HEK293 (cell line): Measurements from ENCODE around the gene ADAMTSL5.

Source experiments
- BCL11A ChIP-seq: fragments of 450-650 bp; formaldehyde crosslinking; IDR thresholded peaks from 2 replicates; pipeline ENCODE4 v1.5.1; 2016; ENCODE audit warnings: low read depth, missing biosample characterization, missing genetic modification characterization
- GLI4 ChIP-seq: fragments of 450-650 bp; formaldehyde crosslinking; IDR thresholded peaks from 2 replicates; pipeline ENCODE4 v1.5.1; 2016; ENCODE audit warnings: missing biosample characterization, missing genetic modification characterization
- PATZ1 ChIP-seq: fragments of 450-650 bp; formaldehyde crosslinking; IDR thresholded peaks from 2 replicates; pipeline ENCODE4 v1.5.1; 2016; ENCODE audit warnings: missing biosample characterization, missing genetic modification characterization
- REST ChIP-seq: fragments of 450-650 bp; formaldehyde crosslinking; IDR thresholded peaks from 2 replicates; pipeline ENCODE4 v1.5.1; 2016; ENCODE audit warnings: missing biosample characterization, missing genetic modification characterization
- ZFP37 ChIP-seq: fragments of 450-650 bp; formaldehyde crosslinking; IDR thresholded peaks from 2 replicates; pipeline ENCODE4 v1.5.1; 2016; ENCODE audit warnings: missing biosample characterization, missing genetic modification characterization
- ZNF140 ChIP-seq: fragments of 450-650 bp; formaldehyde crosslinking; IDR thresholded peaks from 2 replicates; pipeline ENCODE4 v1.5.1; 2016; ENCODE audit warnings: missing biosample characterization, missing genetic modification characterization
- ZNF292 ChIP-seq: fragments of 450-650 bp; formaldehyde crosslinking; IDR thresholded peaks from 2 replicates; pipeline ENCODE4 v1.5.1; 2016; ENCODE audit warnings: low read depth, missing biosample characterization, missing genetic modification characterization, borderline replicate concordance
- ZNF555 ChIP-seq: fragments of 450-650 bp; formaldehyde crosslinking; conservative IDR thresholded peaks from 2 replicates; pipeline ENCODE4 v1.5.1; 2017; ENCODE audit warnings: missing biosample characterization, mild to moderate bottlenecking, missing genetic modification characterization, inconsistent platforms
- ZNF561 ChIP-seq: fragments of 450-650 bp; IDR thresholded peaks from 2 replicates; pipeline ENCODE4 v1.5.1; 2018; ENCODE audit warnings: missing biosample characterization, missing genetic modification characterization, borderline replicate concordance
- ZNF580 ChIP-seq: fragments of 450-650 bp; formaldehyde crosslinking; IDR thresholded peaks from 2 replicates; pipeline ENCODE4 v1.5.1; 2016; ENCODE audit warnings: missing biosample characterization, missing genetic modification characterization
- ZNF707 ChIP-seq: fragments of 450-650 bp; formaldehyde crosslinking; IDR thresholded peaks from 2 replicates; pipeline ENCODE4 v1.5.1; 2016; ENCODE audit warnings: missing biosample characterization, missing genetic modification characterization
- ZSCAN23 ChIP-seq: fragments of 450-650 bp; formaldehyde crosslinking; IDR thresholded peaks from 2 replicates; pipeline ENCODE4 v1.5.1; 2016; ENCODE audit warnings: missing biosample characterization, missing genetic modification characterization
- ZSCAN30 ChIP-seq: fragments of 450-650 bp; IDR thresholded peaks from 2 replicates; pipeline ENCODE4 v1.5.1; 2018; ENCODE audit warnings: missing biosample characterization, mild to moderate bottlenecking, missing genetic modification characterization, moderate library complexity
- TF ChIP-seq, protein P1 (sequence below): fragments of 450-650 bp; formaldehyde crosslinking; IDR thresholded peaks from 2 replicates; pipeline ENCODE4 v1.5.1; 2016; ENCODE audit warnings: missing biosample characterization, missing genetic modification characterization

DNA sequence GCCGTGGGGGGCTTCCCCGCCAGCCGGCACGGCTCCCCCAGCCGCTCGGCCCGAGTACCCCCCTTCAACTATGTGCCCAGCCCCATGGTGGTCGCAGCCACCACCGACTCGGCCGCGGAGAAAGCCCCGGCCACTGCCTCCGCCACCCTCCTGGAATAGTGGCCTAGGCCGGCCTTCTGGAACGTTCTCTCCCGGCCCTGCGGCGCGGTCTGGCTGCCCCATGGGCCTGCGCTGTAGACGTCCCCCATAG lies 42.8 kb downstream of the ADAMTSL5 start:
- TF ChIP-seq, protein P1, sequence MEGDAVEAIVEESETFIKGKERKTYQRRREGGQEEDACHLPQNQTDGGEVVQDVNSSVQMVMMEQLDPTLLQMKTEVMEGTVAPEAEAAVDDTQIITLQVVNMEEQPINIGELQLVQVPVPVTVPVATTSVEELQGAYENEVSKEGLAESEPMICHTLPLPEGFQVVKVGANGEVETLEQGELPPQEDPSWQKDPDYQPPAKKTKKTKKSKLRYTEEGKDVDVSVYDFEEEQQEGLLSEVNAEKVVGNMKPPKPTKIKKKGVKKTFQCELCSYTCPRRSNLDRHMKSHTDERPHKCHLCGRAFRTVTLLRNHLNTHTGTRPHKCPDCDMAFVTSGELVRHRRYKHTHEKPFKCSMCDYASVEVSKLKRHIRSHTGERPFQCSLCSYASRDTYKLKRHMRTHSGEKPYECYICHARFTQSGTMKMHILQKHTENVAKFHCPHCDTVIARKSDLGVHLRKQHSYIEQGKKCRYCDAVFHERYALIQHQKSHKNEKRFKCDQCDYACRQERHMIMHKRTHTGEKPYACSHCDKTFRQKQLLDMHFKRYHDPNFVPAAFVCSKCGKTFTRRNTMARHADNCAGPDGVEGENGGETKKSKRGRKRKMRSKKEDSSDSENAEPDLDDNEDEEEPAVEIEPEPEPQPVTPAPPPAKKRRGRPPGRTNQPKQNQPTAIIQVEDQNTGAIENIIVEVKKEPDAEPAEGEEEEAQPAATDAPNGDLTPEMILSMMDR (tag by site-specific recombination): no peak
- no peak for TF ChIP-seq ZNF140 (tag by site-specific recombination)
- TF ChIP-seq ZFP37 (tag by site-specific recombination): no peak
- TF ChIP-seq BCL11A: no peak
- TF ChIP-seq ZNF580 (tag by site-specific recombination): no peak
- TF ChIP-seq ZNF555 (tag by site-specific recombination): no peak
- no peak for TF ChIP-seq ZNF707 (tag by site-specific recombination)
- TF ChIP-seq ZNF561: no peak
- TF ChIP-seq GLI4: no peak
- no peak for TF ChIP-seq REST (tag by site-specific recombination)
- no peak for TF ChIP-seq ZSCAN23
- no peak for TF ChIP-seq ZSCAN30 (tag by site-specific recombination)
- no peak for TF ChIP-seq ZNF292 (tag by site-specific recombination)
- peak; percentile 8; the same call in 1 of the 2 replicates for TF ChIP-seq PATZ1 (tag by site-specific recombination)
